ENCODE results near the gene MON2. TPM values are rescaled to one million over a fixed set of nuclear protein-coding genes. Genes with fewer than 3 reads are reported as not detected.

MON2 gene
- total RNA-seq, 6 experiments from 2014 or later, result 29.6 to 44.1 (median 38.8) TPM

DNA sequence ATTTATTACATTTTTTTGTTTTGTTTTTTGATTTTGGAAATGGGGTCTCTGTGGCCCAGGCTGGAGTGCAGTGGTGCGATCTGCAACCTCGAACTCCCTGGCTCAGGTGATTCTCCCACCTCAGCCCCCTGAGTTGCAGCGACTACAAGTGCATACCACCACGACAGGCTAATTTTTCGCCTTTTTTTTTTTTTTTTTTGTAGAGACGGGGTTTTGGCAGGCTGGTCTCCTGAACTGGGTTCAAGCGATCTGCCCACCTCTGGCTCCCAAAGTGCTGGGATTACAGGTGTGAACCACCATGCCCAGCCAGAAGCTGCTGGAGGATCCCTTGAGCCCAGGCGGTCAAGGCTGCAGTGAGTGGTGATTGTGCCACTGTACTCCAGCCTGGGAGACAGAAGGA is 2.3 kb downstream of the MON2 start:
- no peak for DNase-seq
- Mint-ChIP-seq H3K27me3 (ENCODE audit: insufficient read depth) (no peaks in the 10 kb centered on the region), H3K27ac (no peak overlapping the region), H3K4me1 (ENCODE audit: low read depth) (peaks cover 22% of the 10 kb centered on the region), H3K9me3 (peaks cover under 1% of the 10 kb centered on the region), H3K4me3 (peak overlapping the region; percentile 96), H3K36me3 (ENCODE audit: low read depth) (peaks cover 5% of the 10 kb centered on the region)
- TF ChIP-seq, protein P1, sequence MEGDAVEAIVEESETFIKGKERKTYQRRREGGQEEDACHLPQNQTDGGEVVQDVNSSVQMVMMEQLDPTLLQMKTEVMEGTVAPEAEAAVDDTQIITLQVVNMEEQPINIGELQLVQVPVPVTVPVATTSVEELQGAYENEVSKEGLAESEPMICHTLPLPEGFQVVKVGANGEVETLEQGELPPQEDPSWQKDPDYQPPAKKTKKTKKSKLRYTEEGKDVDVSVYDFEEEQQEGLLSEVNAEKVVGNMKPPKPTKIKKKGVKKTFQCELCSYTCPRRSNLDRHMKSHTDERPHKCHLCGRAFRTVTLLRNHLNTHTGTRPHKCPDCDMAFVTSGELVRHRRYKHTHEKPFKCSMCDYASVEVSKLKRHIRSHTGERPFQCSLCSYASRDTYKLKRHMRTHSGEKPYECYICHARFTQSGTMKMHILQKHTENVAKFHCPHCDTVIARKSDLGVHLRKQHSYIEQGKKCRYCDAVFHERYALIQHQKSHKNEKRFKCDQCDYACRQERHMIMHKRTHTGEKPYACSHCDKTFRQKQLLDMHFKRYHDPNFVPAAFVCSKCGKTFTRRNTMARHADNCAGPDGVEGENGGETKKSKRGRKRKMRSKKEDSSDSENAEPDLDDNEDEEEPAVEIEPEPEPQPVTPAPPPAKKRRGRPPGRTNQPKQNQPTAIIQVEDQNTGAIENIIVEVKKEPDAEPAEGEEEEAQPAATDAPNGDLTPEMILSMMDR (IDR thresholded peaks at IDR 0.05), result no peak

DNA sequence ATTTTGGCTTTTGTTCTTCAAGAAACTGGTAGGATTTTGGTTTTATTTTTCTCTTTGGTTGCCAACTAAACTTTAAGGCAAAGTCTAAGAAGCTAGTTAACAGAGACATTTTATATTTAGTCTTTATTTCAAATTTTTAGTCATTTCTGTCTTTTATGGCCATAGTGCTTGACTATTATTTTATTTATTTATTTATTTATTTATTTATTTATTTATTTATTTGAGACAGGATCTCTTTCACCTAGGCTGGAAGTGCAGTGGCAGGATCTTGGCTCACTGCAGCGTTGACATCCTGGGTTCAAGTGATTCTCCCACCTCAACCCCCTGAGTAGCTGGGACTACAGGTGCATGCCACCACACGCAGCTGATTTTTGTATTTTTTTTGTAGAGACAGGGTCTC is 3.1 kb downstream of the MON2 start:
- 0 out of 2 replicates have a peak overlapping the region, but pooled peaks have one; percentile 96 for H3K4me3 Mint-ChIP-seq
- TF ChIP-seq, protein P1 (IDR thresholded peaks at IDR 0.05), result no peak
- DNase-seq, result no peak
- peaks cover 22% of the 10 kb centered on the region for H3K4me1 Mint-ChIP-seq (ENCODE audit: low read depth)
- no peak overlapping the region for H3K27ac Mint-ChIP-seq
- H3K9me3 Mint-ChIP-seq, result no peaks in the 10 kb centered on the region
- peaks cover 5% of the 10 kb centered on the region; the same call in 1 of the 2 replicates for H3K36me3 Mint-ChIP-seq (ENCODE audit: low read depth)
- no peaks in the 10 kb centered on the region for H3K27me3 Mint-ChIP-seq (ENCODE audit: insufficient read depth)

DNA sequence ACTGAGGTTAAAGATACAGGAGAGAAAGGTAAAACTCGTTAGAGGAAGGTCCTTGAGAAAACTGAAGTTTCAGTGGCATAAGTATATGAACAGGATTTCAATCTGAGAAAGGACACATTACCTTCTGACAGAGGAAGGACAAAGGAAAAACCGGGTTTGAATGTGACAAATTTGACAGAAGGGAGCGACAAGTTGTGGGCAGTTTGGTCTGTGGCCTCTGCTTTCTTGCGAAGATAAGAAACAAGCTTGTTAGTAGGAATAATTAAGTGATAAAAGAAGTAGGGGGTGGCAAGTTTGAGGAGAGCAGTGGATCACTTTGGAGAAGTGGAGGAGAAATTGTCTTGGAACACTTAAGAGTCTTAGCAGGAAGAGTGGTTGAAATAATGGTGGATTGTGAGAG is 5.1 kb downstream of the MON2 start:
- Mint-ChIP-seq H3K27me3 (ENCODE audit: insufficient read depth) (no peaks in the 10 kb centered on the region), H3K36me3 (ENCODE audit: low read depth) (peaks cover 5% of the 10 kb centered on the region; the same call in 1 of the 2 replicates), H3K9me3 (no peaks in the 10 kb centered on the region), H3K27ac (no peak overlapping the region), H3K4me3 (no peak overlapping the region), H3K4me1 (ENCODE audit: low read depth) (peaks cover 14% of the 10 kb centered on the region)
- no peak for DNase-seq
- TF ChIP-seq, protein P1 (IDR thresholded peaks at IDR 0.05), result no peak

DNA sequence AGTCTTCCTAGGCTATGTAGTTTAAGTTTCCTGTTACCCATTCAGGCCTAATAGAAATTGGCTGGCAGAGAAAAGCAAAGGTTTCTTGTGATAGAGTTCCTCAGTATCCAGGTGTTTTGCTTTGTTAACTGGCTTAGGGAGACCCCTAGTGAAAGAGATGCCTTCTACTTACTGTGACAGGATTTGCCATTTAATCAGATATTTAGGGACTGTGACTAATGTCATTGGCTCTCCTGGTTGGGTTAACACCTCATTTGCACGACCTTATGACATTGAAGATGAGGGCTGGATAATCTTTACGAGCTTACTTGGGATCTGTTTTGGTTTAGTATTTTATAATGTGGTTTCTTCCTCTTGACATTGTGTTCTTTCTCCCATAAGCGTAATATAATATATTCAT is 5.8 kb downstream of the MON2 start:
- peak; percentile 9 for DNase-seq
- TF ChIP-seq, protein P1 (IDR thresholded peaks at IDR 0.05), result no peak
- Mint-ChIP-seq H3K4me1 (ENCODE audit: low read depth) (peaks cover 14% of the 10 kb centered on the region), H3K9me3 (no peaks in the 10 kb centered on the region), H3K36me3 (ENCODE audit: low read depth) (peaks cover 4% of the 10 kb centered on the region; the same call in 1 of the 2 replicates), H3K27me3 (ENCODE audit: insufficient read depth) (no peaks in the 10 kb centered on the region), H3K27ac (no peak overlapping the region), H3K4me3 (no peak overlapping the region)

DNA sequence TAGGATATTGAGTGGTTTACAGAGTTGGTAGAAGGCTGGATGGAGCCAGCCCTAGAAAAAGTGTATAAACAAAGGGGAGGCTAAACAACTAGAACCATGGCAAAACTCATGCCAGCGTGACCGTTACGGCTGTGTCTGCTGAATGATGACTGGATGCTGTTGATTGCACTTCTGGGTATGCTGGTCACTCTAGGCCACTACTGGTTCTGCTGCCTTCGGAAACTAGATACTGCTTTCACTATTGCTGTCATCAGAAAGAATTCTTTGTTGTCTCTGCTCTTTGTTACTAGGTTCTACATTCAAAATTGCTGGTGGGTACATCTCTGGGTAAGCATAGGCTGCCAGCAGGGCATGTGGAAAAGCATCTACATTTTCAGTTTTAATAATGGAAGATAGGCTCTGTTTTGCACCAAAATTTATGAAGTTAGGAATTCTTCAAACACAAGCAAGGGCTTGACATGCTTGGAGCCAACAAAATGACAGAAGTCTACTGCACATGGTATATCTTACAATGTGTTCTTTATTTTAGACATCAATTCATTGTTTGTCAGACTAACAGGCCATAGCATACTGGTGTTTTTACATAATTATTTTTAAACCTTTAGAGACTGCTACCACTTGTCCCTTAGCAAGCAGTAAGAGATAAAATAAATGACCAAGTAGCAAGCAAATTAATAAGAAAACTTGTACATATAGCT is 15.4 kb downstream of the MON2 start:
- no peak for DNase-seq
- no peak overlapping the region for H3K27ac Mint-ChIP-seq
- TF ChIP-seq, protein P1 (IDR thresholded peaks at IDR 0.05), result no peak
- no peaks in the 10 kb centered on the region for H3K9me3 Mint-ChIP-seq
- no peaks in the 10 kb centered on the region for H3K27me3 Mint-ChIP-seq (ENCODE audit: insufficient read depth)
- H3K4me1 Mint-ChIP-seq (ENCODE audit: low read depth), result peaks cover 16% of the 10 kb centered on the region
- no peak overlapping the region for H3K4me3 Mint-ChIP-seq
- H3K36me3 Mint-ChIP-seq (ENCODE audit: low read depth), result peaks cover 12% of the 10 kb centered on the region
